ENCODE data around the gene BSND.
"Not testable (repeated sequence)": the region's sequence is repeated elsewhere in the genome, so short reads cannot be mapped to it uniquely, and the experiment has no call there.

The BSND gene

GRCh38 chr1:55015123-55015522 is 16.4 kb downstream of the BSND start:
- no peaks in the 10 kb centered on the region for H3K36me3 ChIP-seq (ENCODE audit: control insufficient read depth, insufficient read depth, low read length)
- H3K27ac ChIP-seq (ENCODE audit: low read depth, low read length), result no peak overlapping the region
- no peak overlapping the region for H3K4me3 ChIP-seq (ENCODE audit: low read length)
- H3K9ac ChIP-seq (ENCODE audit: low read length), result no peak overlapping the region
- peaks cover 3% of the 10 kb centered on the region for H3K27me3 ChIP-seq (ENCODE audit: control insufficient read depth, insufficient read depth, low read length)
- H3K4me1 ChIP-seq (ENCODE audit: control insufficient read depth, insufficient read depth, low read length), result no peaks in the 10 kb centered on the region

- H3K27ac ChIP-seq (ENCODE audit: low read depth, low read length), result no peak overlapping the region
- no peak overlapping the region for H3K4me3 ChIP-seq (ENCODE audit: low read length)
- no peaks in the 10 kb centered on the region for H3K4me1 ChIP-seq (ENCODE audit: control insufficient read depth, insufficient read depth, low read length)
- H3K36me3 ChIP-seq (ENCODE audit: control insufficient read depth, insufficient read depth, low read length), result no peaks in the 10 kb centered on the region
- no peak overlapping the region for H3K9ac ChIP-seq (ENCODE audit: low read length)
- peaks cover 5% of the 10 kb centered on the region for H3K27me3 ChIP-seq (ENCODE audit: control insufficient read depth, insufficient read depth, low read length)
Observed at GRCh38 chr1:55015731-55016620, 17.2 kb downstream of the BSND start.

GRCh38 chr1:55018395-55018794 is 19.7 kb downstream of the BSND start:
- no peaks in the 10 kb centered on the region for H3K36me3 ChIP-seq (ENCODE audit: control insufficient read depth, insufficient read depth, low read length)
- no peak overlapping the region for H3K9ac ChIP-seq (ENCODE audit: low read length)
- H3K4me3 ChIP-seq (ENCODE audit: low read length), result no peak overlapping the region
- H3K27ac ChIP-seq (ENCODE audit: low read depth, low read length), result no peak overlapping the region
- peaks cover 5% of the 10 kb centered on the region for H3K27me3 ChIP-seq (ENCODE audit: control insufficient read depth, insufficient read depth, low read length)
- no peaks in the 10 kb centered on the region for H3K4me1 ChIP-seq (ENCODE audit: control insufficient read depth, insufficient read depth, low read length)

GRCh38 chr1:55021942-55022546 is 23.3 kb downstream of the BSND start:
- Histone ChIP-seq H3K27ac (ENCODE audit: low read depth, low read length) (no peak overlapping the region), H3K27me3 (ENCODE audit: control insufficient read depth, insufficient read depth, low read length) (peaks cover 5% of the 10 kb centered on the region), H3K4me1 (ENCODE audit: control insufficient read depth, insufficient read depth, low read length) (no peaks in the 10 kb centered on the region), H3K9ac (ENCODE audit: low read length) (no peak overlapping the region), H3K36me3 (ENCODE audit: control insufficient read depth, insufficient read depth, low read length) (no peaks in the 10 kb centered on the region), H3K4me3 (ENCODE audit: low read length) (no peak overlapping the region)

- not testable (repeated sequence) for H3K4me1 ChIP-seq (ENCODE audit: control insufficient read depth, insufficient read depth, low read length); H3K27me3 ChIP-seq (ENCODE audit: control insufficient read depth, insufficient read depth, low read length); H3K36me3 ChIP-seq (ENCODE audit: control insufficient read depth, insufficient read depth, low read length); H3K27ac ChIP-seq (ENCODE audit: low read depth, low read length); H3K4me3 ChIP-seq (ENCODE audit: low read length); H3K9ac ChIP-seq (ENCODE audit: low read length)
Observed at GRCh38 chr1:55024163-55024562, 25.4 kb downstream of the BSND start.

- not testable (repeated sequence) for H3K9ac ChIP-seq (ENCODE audit: low read length); H3K36me3 ChIP-seq (ENCODE audit: control insufficient read depth, insufficient read depth, low read length); H3K27me3 ChIP-seq (ENCODE audit: control insufficient read depth, insufficient read depth, low read length); H3K4me3 ChIP-seq (ENCODE audit: low read length); H3K27ac ChIP-seq (ENCODE audit: low read depth, low read length); H3K4me1 ChIP-seq (ENCODE audit: control insufficient read depth, insufficient read depth, low read length)
Observed at GRCh38 chr1:55026682-55027081, 27.9 kb downstream of the BSND start.

GRCh38 chr1:55031098-55031497 is 32.4 kb downstream of the BSND start:
- H3K9ac ChIP-seq (ENCODE audit: low read length), result not testable (repeated sequence)

GRCh38 chr1:55033265-55033614 is 34.5 kb downstream of the BSND start:
- no peak overlapping the region for H3K27ac ChIP-seq (ENCODE audit: low read depth, low read length)
- no peaks in the 10 kb centered on the region for H3K27me3 ChIP-seq (ENCODE audit: control insufficient read depth, insufficient read depth, low read length)
- no peaks in the 10 kb centered on the region for H3K4me1 ChIP-seq (ENCODE audit: control insufficient read depth, insufficient read depth, low read length)
- H3K36me3 ChIP-seq (ENCODE audit: control insufficient read depth, insufficient read depth, low read length), result no peaks in the 10 kb centered on the region
- no peak overlapping the region for H3K4me3 ChIP-seq (ENCODE audit: low read length)
- no peak overlapping the region for H3K9ac ChIP-seq (ENCODE audit: low read length)

More at GRCh38 chr1:55031098-55031497, 32.4 kb downstream of the BSND start:
- H3K4me3 ChIP-seq (ENCODE audit: low read length); H3K27me3 ChIP-seq (ENCODE audit: control insufficient read depth, insufficient read depth, low read length); H3K27ac ChIP-seq (ENCODE audit: low read depth, low read length); H3K36me3 ChIP-seq (ENCODE audit: control insufficient read depth, insufficient read depth, low read length); H3K4me1 ChIP-seq (ENCODE audit: control insufficient read depth, insufficient read depth, low read length): not testable (repeated sequence)

- Histone ChIP-seq H3K4me1 (ENCODE audit: control insufficient read depth, insufficient read depth, low read length) (no peaks in the 10 kb centered on the region), H3K4me3 (ENCODE audit: low read length) (no peak overlapping the region), H3K27ac (ENCODE audit: low read depth, low read length) (no peak overlapping the region), H3K9ac (ENCODE audit: low read length) (no peak overlapping the region), H3K27me3 (ENCODE audit: control insufficient read depth, insufficient read depth, low read length) (peaks cover 11% of the 10 kb centered on the region), H3K36me3 (ENCODE audit: control insufficient read depth, insufficient read depth, low read length) (no peaks in the 10 kb centered on the region)
Observed at GRCh38 chr1:55034476-55035133, 35.9 kb downstream of the BSND start.

GRCh38 chr1:55035904-55036303 is 37.2 kb downstream of the BSND start:
- no peaks in the 10 kb centered on the region for H3K4me1 ChIP-seq (ENCODE audit: control insufficient read depth, insufficient read depth, low read length)
- no peak overlapping the region for H3K9ac ChIP-seq (ENCODE audit: low read length)
- peaks cover 11% of the 10 kb centered on the region for H3K27me3 ChIP-seq (ENCODE audit: control insufficient read depth, insufficient read depth, low read length)
- no peak overlapping the region for H3K27ac ChIP-seq (ENCODE audit: low read depth, low read length)
- no peaks in the 10 kb centered on the region for H3K36me3 ChIP-seq (ENCODE audit: control insufficient read depth, insufficient read depth, low read length)
- no peak overlapping the region for H3K4me3 ChIP-seq (ENCODE audit: low read length)

- no peak overlapping the region for H3K4me3 ChIP-seq (ENCODE audit: low read length)
- peaks cover 11% of the 10 kb centered on the region for H3K27me3 ChIP-seq (ENCODE audit: control insufficient read depth, insufficient read depth, low read length)
- no peaks in the 10 kb centered on the region for H3K4me1 ChIP-seq (ENCODE audit: control insufficient read depth, insufficient read depth, low read length)
- H3K36me3 ChIP-seq (ENCODE audit: control insufficient read depth, insufficient read depth, low read length), result no peaks in the 10 kb centered on the region
- no peak overlapping the region for H3K9ac ChIP-seq (ENCODE audit: low read length)
- no peak overlapping the region for H3K27ac ChIP-seq (ENCODE audit: low read depth, low read length)
Observed at GRCh38 chr1:55037733-55038551, 39.2 kb downstream of the BSND start.

GRCh38 chr1:55038552-55038838 is 39.8 kb downstream of the BSND start:
- Histone ChIP-seq H3K36me3 (ENCODE audit: control insufficient read depth, insufficient read depth, low read length) (no peaks in the 10 kb centered on the region), H3K27me3 (ENCODE audit: control insufficient read depth, insufficient read depth, low read length) (peaks cover 11% of the 10 kb centered on the region), H3K27ac (ENCODE audit: low read depth, low read length) (no peak overlapping the region), H3K9ac (ENCODE audit: low read length) (no peak overlapping the region), H3K4me3 (ENCODE audit: low read length) (no peak overlapping the region), H3K4me1 (ENCODE audit: control insufficient read depth, insufficient read depth, low read length) (no peaks in the 10 kb centered on the region)
